SK-N-SH treated with all-trans-retinoic acid at 6 μM for 48 hours (cell line): ENCODE measurements around the gene HRH2.

Experiments
- ARNTL ChIP-seq: fragments of 450-650 bp; formaldehyde crosslinking; IDR thresholded peaks from 2 replicates; pipeline ENCODE4 v1.5.0; 2020; ENCODE audit warnings: low read depth, mild to moderate bottlenecking, moderate library complexity, borderline replicate concordance
- CSDC2 ChIP-seq: fragments of 250-450 bp; sonication (Bioruptor Pico); IDR thresholded peaks from 2 replicates; pipeline ENCODE4 v1.5.0; 2020; ENCODE audit warnings: mild to moderate bottlenecking, moderate library complexity
- ESRRG ChIP-seq: fragments of 250-450 bp; sonication (Bioruptor Pico); IDR thresholded peaks from 2 replicates; pipeline ENCODE4 v1.6.1; 2021; ENCODE audit warnings: mild to moderate bottlenecking
- TCF4 ChIP-seq: fragments of 250-450 bp; sonication (Bioruptor Pico); IDR thresholded peaks from 2 replicates; pipeline ENCODE4 v1.8.0; 2021; ENCODE audit warnings: mild to moderate bottlenecking, moderate library complexity, borderline replicate concordance
- TOX ChIP-seq: fragments of 250-450 bp; sonication (Bioruptor Pico); IDR thresholded peaks from 2 replicates; pipeline ENCODE4 v1.8.0; 2021; ENCODE audit warnings: mild to moderate bottlenecking, moderate library complexity, borderline replicate concordance
- ZC3H10 ChIP-seq: fragments of 250-450 bp; sonication (Bioruptor Pico); IDR thresholded peaks from 2 replicates; pipeline ENCODE4 v1.5.1; 2021; ENCODE audit warnings: mild to moderate bottlenecking, moderate library complexity
- ZNF565 ChIP-seq: fragments of 450-650 bp; formaldehyde crosslinking; conservative IDR thresholded peaks from 2 replicates; pipeline ENCODE4 v1.5.0; 2020; ENCODE audit warnings: low read depth, mild to moderate bottlenecking, moderate library complexity
- ZNF8 ChIP-seq: fragments of 450-650 bp; formaldehyde crosslinking; IDR thresholded peaks from 2 replicates; pipeline ENCODE4 v1.5.0; 2020; ENCODE audit warnings: mild to moderate bottlenecking, moderate library complexity
- TF ChIP-seq, protein P1 (sequence below): fragments of 250-450 bp; sonication (Bioruptor Pico); IDR thresholded peaks from 2 replicates; pipeline ENCODE4 v1.5.1; 2021; ENCODE audit warnings: mild to moderate bottlenecking, moderate library complexity
- TF ChIP-seq, protein P2 (sequence below): fragments of 250-450 bp; sonication (Bioruptor Pico); IDR thresholded peaks from 2 replicates; pipeline ENCODE4 v1.5.0; 2020; ENCODE audit warnings: mild to moderate bottlenecking, moderate library complexity

DNA sequence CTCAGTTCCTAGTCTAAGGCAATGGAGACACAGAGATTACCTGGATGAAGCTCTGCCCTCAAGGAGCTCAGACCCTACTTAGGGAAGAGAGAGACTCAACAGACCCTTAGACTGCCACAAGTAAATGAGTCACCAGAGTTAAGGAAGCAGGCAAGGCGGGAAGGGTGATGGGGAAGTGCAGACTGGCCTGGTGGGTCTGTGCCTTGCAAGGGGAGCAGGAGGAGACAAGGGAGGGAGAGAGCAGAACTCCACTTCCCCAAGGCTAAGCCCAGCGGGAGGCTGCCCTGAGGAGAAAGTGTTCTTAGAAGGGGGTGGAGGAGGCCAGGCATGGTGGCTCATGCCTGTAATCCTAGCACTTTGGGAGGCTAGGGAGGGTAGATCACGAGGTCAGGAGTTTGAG is 83.7 kb downstream of the HRH2 start:
- no peak for TF ChIP-seq CSDC2 (CRISPR knock-in tag)
- no peak for TF ChIP-seq ZC3H10 (CRISPR knock-in tag)
- no peak for TF ChIP-seq TCF4
- TF ChIP-seq ZNF8 (CRISPR knock-in tag) = no peak
- TF ChIP-seq, protein P1, sequence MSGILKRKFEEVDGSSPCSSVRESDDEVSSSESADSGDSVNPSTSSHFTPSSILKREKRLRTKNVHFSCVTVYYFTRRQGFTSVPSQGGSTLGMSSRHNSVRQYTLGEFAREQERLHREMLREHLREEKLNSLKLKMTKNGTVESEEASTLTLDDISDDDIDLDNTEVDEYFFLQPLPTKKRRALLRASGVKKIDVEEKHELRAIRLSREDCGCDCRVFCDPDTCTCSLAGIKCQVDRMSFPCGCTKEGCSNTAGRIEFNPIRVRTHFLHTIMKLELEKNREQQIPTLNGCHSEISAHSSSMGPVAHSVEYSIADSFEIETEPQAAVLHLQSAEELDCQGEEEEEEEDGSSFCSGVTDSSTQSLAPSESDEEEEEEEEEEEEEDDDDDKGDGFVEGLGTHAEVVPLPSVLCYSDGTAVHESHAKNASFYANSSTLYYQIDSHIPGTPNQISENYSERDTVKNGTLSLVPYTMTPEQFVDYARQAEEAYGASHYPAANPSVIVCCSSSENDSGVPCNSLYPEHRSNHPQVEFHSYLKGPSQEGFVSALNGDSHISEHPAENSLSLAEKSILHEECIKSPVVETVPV (CRISPR knock-in tag) = no peak
- TF ChIP-seq TOX (CRISPR knock-in tag) = no peak
- no peak for TF ChIP-seq ESRRG (CRISPR knock-in tag)
- TF ChIP-seq ARNTL (CRISPR knock-in tag) = no peak
- TF ChIP-seq ZNF565 = no peak
- TF ChIP-seq, protein P2, sequence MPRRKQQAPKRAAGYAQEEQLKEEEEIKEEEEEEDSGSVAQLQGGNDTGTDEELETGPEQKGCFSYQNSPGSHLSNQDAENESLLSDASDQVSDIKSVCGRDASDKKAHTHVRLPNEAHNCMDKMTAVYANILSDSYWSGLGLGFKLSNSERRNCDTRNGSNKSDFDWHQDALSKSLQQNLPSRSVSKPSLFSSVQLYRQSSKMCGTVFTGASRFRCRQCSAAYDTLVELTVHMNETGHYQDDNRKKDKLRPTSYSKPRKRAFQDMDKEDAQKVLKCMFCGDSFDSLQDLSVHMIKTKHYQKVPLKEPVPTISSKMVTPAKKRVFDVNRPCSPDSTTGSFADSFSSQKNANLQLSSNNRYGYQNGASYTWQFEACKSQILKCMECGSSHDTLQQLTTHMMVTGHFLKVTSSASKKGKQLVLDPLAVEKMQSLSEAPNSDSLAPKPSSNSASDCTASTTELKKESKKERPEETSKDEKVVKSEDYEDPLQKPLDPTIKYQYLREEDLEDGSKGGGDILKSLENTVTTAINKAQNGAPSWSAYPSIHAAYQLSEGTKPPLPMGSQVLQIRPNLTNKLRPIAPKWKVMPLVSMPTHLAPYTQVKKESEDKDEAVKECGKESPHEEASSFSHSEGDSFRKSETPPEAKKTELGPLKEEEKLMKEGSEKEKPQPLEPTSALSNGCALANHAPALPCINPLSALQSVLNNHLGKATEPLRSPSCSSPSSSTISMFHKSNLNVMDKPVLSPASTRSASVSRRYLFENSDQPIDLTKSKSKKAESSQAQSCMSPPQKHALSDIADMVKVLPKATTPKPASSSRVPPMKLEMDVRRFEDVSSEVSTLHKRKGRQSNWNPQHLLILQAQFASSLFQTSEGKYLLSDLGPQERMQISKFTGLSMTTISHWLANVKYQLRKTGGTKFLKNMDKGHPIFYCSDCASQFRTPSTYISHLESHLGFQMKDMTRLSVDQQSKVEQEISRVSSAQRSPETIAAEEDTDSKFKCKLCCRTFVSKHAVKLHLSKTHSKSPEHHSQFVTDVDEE (CRISPR knock-in tag) = no peak
